Glutamatergic neuron (in vitro differentiated cells): ENCODE results near the gene MKLN1. TPM values are rescaled to one million over a fixed set of nuclear protein-coding genes. Genes with fewer than 3 reads are reported as not detected.
"Not testable (repeated sequence)": the region's sequence is repeated elsewhere in the genome, so short reads cannot be mapped to it uniquely, and the experiment has no call there.

Source experiments
- DNase-seq: peaks from one replicate; pipeline ENCODE4 v3.0.0; 2022
- H3K27ac Mint-ChIP-seq: one replicate; pipeline ENCODE4 v1.8.0; 2020; ENCODE audit warnings: mild to moderate bottlenecking, mixed read lengths, inconsistent platforms; ENCODE audit not compliant: unreplicated experiment
- H3K27me3 Mint-ChIP-seq: one replicate; pipeline ENCODE4 v1.8.0; 2020; ENCODE audit warnings: mild to moderate bottlenecking, moderate library complexity, mixed read lengths, inconsistent platforms; ENCODE audit not compliant: unreplicated experiment
- H3K36me3 Mint-ChIP-seq: one replicate; pipeline ENCODE4 v1.8.0; 2020; ENCODE audit warnings: mild to moderate bottlenecking, mixed read lengths, inconsistent platforms; ENCODE audit not compliant: unreplicated experiment
- H3K4me1 Mint-ChIP-seq: one replicate; pipeline ENCODE4 v1.8.0; 2020; ENCODE audit warnings: mild to moderate bottlenecking, low read depth, mixed read lengths, inconsistent platforms; ENCODE audit not compliant: unreplicated experiment
- H3K4me3 Mint-ChIP-seq: one replicate; pipeline ENCODE4 v1.8.0; 2020; ENCODE audit warnings: mild to moderate bottlenecking, mixed read lengths, inconsistent platforms; ENCODE audit not compliant: unreplicated experiment
- H3K9me3 Mint-ChIP-seq: one replicate; pipeline ENCODE4 v1.8.0; 2020; ENCODE audit warnings: mild to moderate bottlenecking, moderate library complexity, mixed read lengths, inconsistent platforms; ENCODE audit not compliant: unreplicated experiment
- CTCF ChIP-seq: fragments of 200-600 bp; sonication (generic); IDR thresholded peaks from one replicate; pipeline ENCODE4 v1.5.0; 2021; ENCODE audit not compliant: partially characterized antibody, unreplicated experiment
- total RNA-seq: library from RNA; stranded (reverse); fragmentation: NEBNext Ultra II Directional; extraction: Animal tissue kit (Norgen Biotek cat#: 25700); gene quantifications from one replicate; pipeline ENCODE4 v1.2.1, GENCODE V29; 2021; ENCODE audit not compliant: unreplicated experiment

The MKLN1 gene
- total RNA-seq, 1 donor from 2014 or later, result 36.7 TPM

- H3K9me3 Mint-ChIP-seq, result peaks cover 4% of the 10 kb centered on the region
- H3K27ac Mint-ChIP-seq, result no peak overlapping the region
- no peaks in the 10 kb centered on the region for H3K36me3 Mint-ChIP-seq
- H3K4me3 Mint-ChIP-seq, result no peak overlapping the region
- peak; percentile 90 for TF ChIP-seq CTCF
- peak; percentile 92 for DNase-seq
- H3K27me3 Mint-ChIP-seq, result peaks cover 14% of the 10 kb centered on the region
- peaks cover 7% of the 10 kb centered on the region for H3K4me1 Mint-ChIP-seq
Observed at GRCh38 chr7:131513245-131514061, 185.8 kb downstream of the MKLN1 start.

GRCh38 chr7:131515471-131515870 is 187.8 kb downstream of the MKLN1 start:
- H3K9me3 Mint-ChIP-seq, DNase-seq, H3K27ac Mint-ChIP-seq, H3K4me3 Mint-ChIP-seq, H3K36me3 Mint-ChIP-seq, H3K4me1 Mint-ChIP-seq: not testable (repeated sequence)
- peaks cover 11% of the 10 kb centered on the region for H3K27me3 Mint-ChIP-seq

- Mint-ChIP-seq H3K4me1 (peaks cover 13% of the 10 kb centered on the region), H3K27ac (no peak overlapping the region), H3K9me3 (no peaks in the 10 kb centered on the region), H3K4me3 (no peak overlapping the region), H3K27me3 (peaks cover 6% of the 10 kb centered on the region), H3K36me3 (no peaks in the 10 kb centered on the region)
- TF ChIP-seq CTCF, result no peak
- DNase-seq, result no peak
Observed at GRCh38 chr7:131517218-131517923, 189.7 kb downstream of the MKLN1 start.

- Mint-ChIP-seq H3K9me3 (no peaks in the 10 kb centered on the region), H3K4me3 (no peak overlapping the region), H3K4me1 (peaks cover 7% of the 10 kb centered on the region), H3K36me3 (no peaks in the 10 kb centered on the region), H3K27ac (no peak overlapping the region), H3K27me3 (peaks cover 2% of the 10 kb centered on the region)
- no peak for DNase-seq
- no peak for TF ChIP-seq CTCF
Observed at GRCh38 chr7:131518626-131519025, 190.9 kb downstream of the MKLN1 start.

- DNase-seq, result no peak
- TF ChIP-seq CTCF, result no peak
- Mint-ChIP-seq H3K27me3 (peaks cover 2% of the 10 kb centered on the region), H3K9me3 (peaks cover 2% of the 10 kb centered on the region), H3K4me1 (peaks cover 11% of the 10 kb centered on the region), H3K36me3 (no peaks in the 10 kb centered on the region), H3K4me3 (no peak overlapping the region), H3K27ac (no peak overlapping the region)
Observed at GRCh38 chr7:131521651-131522163, 194.0 kb downstream of the MKLN1 start.
